ES-I3 (cell line): ENCODE results near the gene LRRC1.

ENCODE experiments used
- H3K36me3 ChIP-seq: 2 replicates; pipeline ENCODE4 v1.6.1; 2013; ENCODE audit warnings: mild to moderate bottlenecking, low read length, control low read depth, moderate library complexity; ENCODE audit not compliant: insufficient read depth
- H3K4me1 ChIP-seq: 2 replicates; pipeline ENCODE4 v1.6.1; 2013; ENCODE audit warnings: mild to moderate bottlenecking, control low read depth, low read length; ENCODE audit not compliant: insufficient read depth
- H3K9ac ChIP-seq: 2 replicates; pipeline ENCODE4 v1.6.1; 2013; ENCODE audit warnings: low read depth, mild to moderate bottlenecking, low read length, moderate library complexity
- H3K9me3 ChIP-seq: 2 replicates; pipeline ENCODE4 v1.6.1; 2013; ENCODE audit warnings: mild to moderate bottlenecking, low read length, moderate library complexity; ENCODE audit not compliant: control insufficient read depth, insufficient read depth

Gene LRRC1

GRCh38 chr6:53814353-53814752 is 19.5 kb downstream of the LRRC1 start:
- Histone ChIP-seq H3K9ac (no peak overlapping the region), H3K4me1 (peaks cover 18% of the 10 kb centered on the region), H3K36me3 (no peaks in the 10 kb centered on the region), H3K9me3 (no peaks in the 10 kb centered on the region)

GRCh38 chr6:53815381-53816119 is 20.7 kb downstream of the LRRC1 start:
- Histone ChIP-seq H3K9me3 (no peaks in the 10 kb centered on the region), H3K4me1 (peaks cover 18% of the 10 kb centered on the region), H3K9ac (no peak overlapping the region), H3K36me3 (no peaks in the 10 kb centered on the region)

- no peaks in the 10 kb centered on the region for H3K36me3 ChIP-seq
- H3K9me3 ChIP-seq = no peaks in the 10 kb centered on the region
- H3K4me1 ChIP-seq = peaks cover 4% of the 10 kb centered on the region; the same call in 1 of the 2 replicates
- H3K9ac ChIP-seq = no peak overlapping the region
Measured at GRCh38 chr6:53818858-53819609, 24.2 kb downstream of the LRRC1 start.

GRCh38 chr6:53822401-53823125 is 27.8 kb downstream of the LRRC1 start:
- Histone ChIP-seq H3K9me3 (no peaks in the 10 kb centered on the region), H3K9ac (no peak overlapping the region), H3K4me1 (no peaks in the 10 kb centered on the region), H3K36me3 (no peaks in the 10 kb centered on the region)

GRCh38 chr6:53824714-53825113 is 29.9 kb downstream of the LRRC1 start:
- no peaks in the 10 kb centered on the region for H3K36me3 ChIP-seq
- H3K4me1 ChIP-seq = 0 out of 2 replicates have a peak, but pooled peaks cover 4% of the 10 kb centered on the region
- no peaks in the 10 kb centered on the region for H3K9me3 ChIP-seq
- H3K9ac ChIP-seq = no peak overlapping the region

- Histone ChIP-seq H3K4me1 (0 out of 2 replicates have a peak, but pooled peaks cover 12% of the 10 kb centered on the region), H3K9ac (no peak overlapping the region), H3K9me3 (no peaks in the 10 kb centered on the region), H3K36me3 (no peaks in the 10 kb centered on the region)
Measured at GRCh38 chr6:53825532-53826321, 30.9 kb downstream of the LRRC1 start.

- no peaks in the 10 kb centered on the region for H3K36me3 ChIP-seq
- no peak overlapping the region for H3K9ac ChIP-seq
- no peaks in the 10 kb centered on the region for H3K9me3 ChIP-seq
- 0 out of 2 replicates have a peak, but pooled peaks cover 12% of the 10 kb centered on the region for H3K4me1 ChIP-seq
Measured at GRCh38 chr6:53827531-53827930, 32.7 kb downstream of the LRRC1 start.

GRCh38 chr6:53828215-53828614 is 33.4 kb downstream of the LRRC1 start:
- H3K9me3 ChIP-seq = no peaks in the 10 kb centered on the region
- 0 out of 2 replicates have a peak, but pooled peaks cover 12% of the 10 kb centered on the region for H3K4me1 ChIP-seq
- no peak overlapping the region for H3K9ac ChIP-seq
- no peaks in the 10 kb centered on the region for H3K36me3 ChIP-seq

GRCh38 chr6:53828966-53829697 is 34.3 kb downstream of the LRRC1 start:
- Histone ChIP-seq H3K36me3 (no peaks in the 10 kb centered on the region), H3K4me1 (0 out of 2 replicates have a peak, but pooled peaks cover 12% of the 10 kb centered on the region), H3K9ac (no peak overlapping the region), H3K9me3 (no peaks in the 10 kb centered on the region)

- no peaks in the 10 kb centered on the region for H3K36me3 ChIP-seq
- 0 out of 2 replicates have a peak, but pooled peaks cover 12% of the 10 kb centered on the region for H3K4me1 ChIP-seq
- no peaks in the 10 kb centered on the region for H3K9me3 ChIP-seq
- no peak overlapping the region for H3K9ac ChIP-seq
Measured at GRCh38 chr6:53829698-53830221, 35.0 kb downstream of the LRRC1 start.

GRCh38 chr6:53830366-53830765 is 35.6 kb downstream of the LRRC1 start:
- H3K9me3 ChIP-seq = no peaks in the 10 kb centered on the region
- H3K9ac ChIP-seq = no peak overlapping the region
- no peaks in the 10 kb centered on the region for H3K36me3 ChIP-seq
- 0 out of 2 replicates have a peak, but pooled peaks cover 12% of the 10 kb centered on the region for H3K4me1 ChIP-seq

- no peaks in the 10 kb centered on the region for H3K36me3 ChIP-seq
- H3K9me3 ChIP-seq = no peaks in the 10 kb centered on the region
- H3K4me1 ChIP-seq = 0 out of 2 replicates have a peak, but pooled peaks cover 12% of the 10 kb centered on the region
- H3K9ac ChIP-seq = no peak overlapping the region
Measured at GRCh38 chr6:53831081-53831869, 36.5 kb downstream of the LRRC1 start.
